Cardiac muscle cell (in vitro differentiated cells and primary cell): ENCODE measurements around the gene BTN1A1. TPM values are rescaled to one million over a fixed set of nuclear protein-coding genes. Genes with fewer than 3 reads are reported as not detected.
A peak's percentile ranks its signal among the peaks of the same experiment; 100 is the strongest.
"Not testable (repeated sequence)": the region's sequence is repeated elsewhere in the genome, so short reads cannot be mapped to it uniquely, and the experiment has no call there.

Experiments
- DNase-seq, 2 donors: peaks; one replicate each; pipeline versions ENCODE4 v3.0.0 to v3.0.0-alpha.2; 2010 to 2017; ENCODE audit warnings: low read depth in 1 of 2, low spot score in 1 of 2
- H3K27ac ChIP-seq: fragments of 200-600 bp; sonication (generic); 2 replicates; pipeline ENCODE4 v1.5.1; 2016
- H3K27me3 ChIP-seq: fragments of 200-600 bp; sonication (generic); 2 replicates; pipeline ENCODE4 v1.6.0; 2016; ENCODE audit warnings: control low read depth
- H3K36me3 ChIP-seq: fragments of 200-600 bp; sonication (generic); 2 replicates; pipeline ENCODE4 v1.5.1; 2016; ENCODE audit warnings: control low read depth
- H3K4me1 ChIP-seq: fragments of 200-600 bp; sonication (generic); 2 replicates; pipeline ENCODE4 v1.8.1; 2017; ENCODE audit warnings: low read depth, mild to moderate bottlenecking, mixed run types
- H3K4me3 ChIP-seq: fragments of 200-600 bp; sonication (generic); 2 replicates; pipeline ENCODE4 v1.5.1; 2016; ENCODE audit warnings: mild to moderate bottlenecking
- H3K9me3 ChIP-seq: fragments of 200-600 bp; sonication (generic); 2 replicates; pipeline ENCODE4 v1.5.1; 2017; ENCODE audit warnings: low read depth, mild to moderate bottlenecking, control low read depth
- CTCF ChIP-seq: IDR thresholded peaks from 2 replicates; pipeline ENCODE4 v1.5.1; 2012; ENCODE audit warnings: low read depth, mild to moderate bottlenecking, low read length
- polyA plus RNA-seq: library from polyadenylated mRNA; unstranded; fragments of >200 nt; fragmentation: Nextera tagmentation; extraction: Ambion mirVana; gene quantifications from 2 replicates; pipeline ENCODE4 v1.2.1, GENCODE V29; 2016
- total RNA-seq: library from RNA; depleted of rRNA; stranded (reverse); fragments of >200 nt; gene quantifications from 2 replicates; pipeline ENCODE4 v1.2.3, GENCODE V29; 2016

The BTN1A1 gene
- total and polyA plus RNA-seq, 2 experiments from 2014 or later = 0.35 TPM; not detected in 1

GRCh38 chr6:26544473-26544872 lies 44.4 kb downstream of the BTN1A1 start:
- H3K4me3 ChIP-seq = no peak overlapping the region
- H3K4me1 ChIP-seq = no peaks in the 10 kb centered on the region
- H3K36me3 ChIP-seq = peaks cover 11% of the 10 kb centered on the region
- no peak for TF ChIP-seq CTCF
- DNase-seq = no peak
- H3K27me3 ChIP-seq = no peaks in the 10 kb centered on the region
- no peaks in the 10 kb centered on the region for H3K9me3 ChIP-seq
- H3K27ac ChIP-seq = no peak overlapping the region

GRCh38 chr6:26545627-26546026 lies 45.5 kb downstream of the BTN1A1 start:
- Histone ChIP-seq H3K36me3 (peaks cover 11% of the 10 kb centered on the region), H3K9me3 (no peaks in the 10 kb centered on the region), H3K27ac (no peak overlapping the region), H3K4me3 (no peak overlapping the region), H3K4me1 (no peaks in the 10 kb centered on the region), H3K27me3 (no peaks in the 10 kb centered on the region)
- DNase-seq = no peak
- TF ChIP-seq CTCF = no peak

- H3K4me3 ChIP-seq, DNase-seq, H3K4me1 ChIP-seq, H3K9me3 ChIP-seq, H3K27ac ChIP-seq, H3K27me3 ChIP-seq: not testable (repeated sequence)
- peaks cover 11% of the 10 kb centered on the region for H3K36me3 ChIP-seq
Measured at GRCh38 chr6:26547363-26547762, 47.3 kb downstream of the BTN1A1 start.

- TF ChIP-seq CTCF = no peak
- Histone ChIP-seq H3K4me3 (peak overlapping the region; percentile 17), H3K36me3 (peaks cover 9% of the 10 kb centered on the region), H3K27ac (no peak overlapping the region), H3K4me1 (no peaks in the 10 kb centered on the region), H3K9me3 (no peaks in the 10 kb centered on the region), H3K27me3 (no peaks in the 10 kb centered on the region)
- peak; percentile 70 to 74 for DNase-seq
Measured at GRCh38 chr6:26550250-26550993, 50.3 kb downstream of the BTN1A1 start.

DNA sequence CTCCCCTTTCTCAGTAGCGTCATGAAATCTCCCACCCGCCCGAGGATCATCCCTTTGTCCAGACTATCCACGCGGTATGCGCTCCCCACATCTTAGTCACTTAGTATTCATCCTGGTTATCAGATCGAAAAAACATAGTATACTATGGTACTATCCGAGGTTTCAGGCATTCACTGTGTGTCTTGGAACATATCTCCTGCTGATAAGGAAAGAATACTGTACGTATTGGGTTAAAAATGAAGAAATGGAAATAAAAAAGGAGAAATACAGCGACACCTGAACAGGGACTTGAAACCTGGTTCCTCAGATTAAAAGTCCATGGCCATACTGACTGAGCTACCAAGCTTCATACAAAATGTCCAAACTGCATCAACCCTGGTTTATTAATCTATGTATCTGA lies 52.1 kb downstream of the BTN1A1 start:
- DNase-seq = no peak
- no peak for TF ChIP-seq CTCF
- Histone ChIP-seq H3K27me3 (no peaks in the 10 kb centered on the region), H3K4me1 (no peaks in the 10 kb centered on the region), H3K4me3 (no peak overlapping the region), H3K27ac (no peak overlapping the region), H3K36me3 (no peaks in the 10 kb centered on the region), H3K9me3 (no peaks in the 10 kb centered on the region)

DNA sequence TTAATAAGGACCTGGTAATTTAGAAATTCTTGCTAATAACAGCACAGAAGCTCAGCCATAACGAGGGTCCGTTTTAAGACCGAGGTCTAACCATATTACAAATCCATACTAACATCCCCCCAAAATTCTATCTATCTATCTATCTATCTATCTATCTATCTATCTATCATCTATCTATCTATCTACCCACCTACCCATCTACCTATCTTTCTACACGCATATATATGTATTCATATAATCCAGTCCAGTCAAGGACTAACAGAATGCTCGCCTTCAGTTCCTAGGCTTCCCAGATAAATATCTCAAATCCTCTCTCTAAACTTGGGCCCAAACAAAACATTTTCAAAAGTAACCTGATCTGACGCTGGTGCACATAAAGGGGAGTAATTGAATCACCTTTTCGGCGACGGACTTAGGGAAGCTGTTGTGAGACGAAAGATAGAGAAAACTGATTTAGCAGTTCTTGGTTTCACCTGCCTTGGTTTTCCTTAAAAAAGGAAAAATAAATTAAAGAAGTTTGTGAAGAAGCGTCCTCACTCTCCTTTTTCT lies 52.6 kb downstream of the BTN1A1 start:
- no peaks in the 10 kb centered on the region for H3K9me3 ChIP-seq
- H3K4me1 ChIP-seq = no peaks in the 10 kb centered on the region
- H3K36me3 ChIP-seq = no peaks in the 10 kb centered on the region
- no peak overlapping the region for H3K27ac ChIP-seq
- no peak for TF ChIP-seq CTCF
- no peak for DNase-seq
- H3K27me3 ChIP-seq = no peaks in the 10 kb centered on the region
- H3K4me3 ChIP-seq = peak overlapping the region; percentile 57
